Measurements from ENCODE around the gene VWA5A.
"Not testable (repeated sequence)": the region's sequence is repeated elsewhere in the genome, so short reads cannot be mapped to it uniquely, and the experiment has no call there.

VWA5A gene

GRCh38 chr11:124167826-124168231 is 52.6 kb downstream of the VWA5A start:
- H3K9me3 Mint-ChIP-seq, result no peaks in the 10 kb centered on the region
- no peak for TF ChIP-seq CTCF (IDR thresholded peaks at IDR 0.05; ENCODE audit: unreplicated experiment in 3 of 3)
- no peak overlapping the region for H3K27ac Mint-ChIP-seq
- no peaks in the 10 kb centered on the region for H3K27me3 Mint-ChIP-seq (ENCODE audit: low read depth)
- peaks cover 10% of the 10 kb centered on the region for H3K4me1 Mint-ChIP-seq
- no peaks in the 10 kb centered on the region for H3K36me3 Mint-ChIP-seq (ENCODE audit: low read depth)
- no peak overlapping the region for H3K4me3 Mint-ChIP-seq

- H3K4me3 Mint-ChIP-seq, result no peak overlapping the region
- no peaks in the 10 kb centered on the region for H3K36me3 Mint-ChIP-seq (ENCODE audit: low read depth)
- H3K27me3 Mint-ChIP-seq (ENCODE audit: low read depth), result no peaks in the 10 kb centered on the region
- H3K27ac Mint-ChIP-seq, result no peak overlapping the region
- H3K9me3 Mint-ChIP-seq, result no peaks in the 10 kb centered on the region
- H3K4me1 Mint-ChIP-seq, result peaks cover 19% of the 10 kb centered on the region
- TF ChIP-seq CTCF (IDR thresholded peaks at IDR 0.05; ENCODE audit: unreplicated experiment in 3 of 3), result no peak
These were observed 53.5 kb downstream of the VWA5A start for GRCh38 chr11:124168796-124169195.

GRCh38 chr11:124170315-124170714 is 55.1 kb downstream of the VWA5A start:
- not testable (repeated sequence) for H3K9me3 Mint-ChIP-seq; H3K27me3 Mint-ChIP-seq (ENCODE audit: low read depth); H3K36me3 Mint-ChIP-seq (ENCODE audit: low read depth); H3K27ac Mint-ChIP-seq; H3K4me3 Mint-ChIP-seq
- H3K4me1 Mint-ChIP-seq, result peaks cover 25% of the 10 kb centered on the region

- Mint-ChIP-seq H3K36me3 (ENCODE audit: low read depth) (no peaks in the 10 kb centered on the region), H3K27ac (no peak overlapping the region), H3K9me3 (no peaks in the 10 kb centered on the region), H3K4me3 (no peak overlapping the region), H3K4me1 (peaks cover 25% of the 10 kb centered on the region), H3K27me3 (ENCODE audit: low read depth) (no peaks in the 10 kb centered on the region)
- TF ChIP-seq CTCF (IDR thresholded peaks at IDR 0.05; ENCODE audit: unreplicated experiment in 3 of 3), result no peak
These were observed 55.7 kb downstream of the VWA5A start for GRCh38 chr11:124170801-124171586.

- Mint-ChIP-seq H3K36me3 (ENCODE audit: low read depth) (no peaks in the 10 kb centered on the region), H3K4me3 (no peak overlapping the region), H3K27me3 (ENCODE audit: low read depth) (no peaks in the 10 kb centered on the region), H3K9me3 (no peaks in the 10 kb centered on the region), H3K27ac (peak overlapping the region in 1 of 3 experiments; percentile 29), H3K4me1 (peaks cover 25% of the 10 kb centered on the region)
- TF ChIP-seq CTCF (IDR thresholded peaks at IDR 0.05; ENCODE audit: unreplicated experiment in 3 of 3), result no peak
These were observed 56.9 kb downstream of the VWA5A start for GRCh38 chr11:124172101-124172500.

GRCh38 chr11:124172599-124172998 is 57.3 kb downstream of the VWA5A start:
- Mint-ChIP-seq H3K27me3 (ENCODE audit: low read depth) (no peaks in the 10 kb centered on the region), H3K9me3 (no peaks in the 10 kb centered on the region), H3K4me1 (peaks cover 25% of the 10 kb centered on the region), H3K27ac (peak overlapping the region in 1 of 3 experiments; percentile 29), H3K4me3 (no peak overlapping the region), H3K36me3 (ENCODE audit: low read depth) (no peaks in the 10 kb centered on the region)
- TF ChIP-seq CTCF (IDR thresholded peaks at IDR 0.05; ENCODE audit: unreplicated experiment in 3 of 3), result no peak

Data from nephron (organoid).